ENCODE measurements around the gene ZNRD2.

Gene ZNRD2

GRCh38 chr11:65572356-65573051, 2.2 kb downstream of the ZNRD2 start, which contains the start of gene FAM89B:
TSS of gene FAM89B (plus strand) at chr11:65572538. CDS start at chr11:65572670, 132 bp downstream.
- in situ Hi-C loops (cut with MboI; ENCODE audit: low sequenced_read_pairs): no loop called here

GRCh38 chr11:65573391-65574079, 3.3 kb downstream of the ZNRD2 start:
- in situ Hi-C loops (cut with MboI; ENCODE audit: low sequenced_read_pairs): no loop called here

- in situ Hi-C loops (cut with MboI; ENCODE audit: low sequenced_read_pairs): no loop called here
Measured at GRCh38 chr11:65574109-65574810, 4.0 kb downstream of the ZNRD2 start.

- in situ Hi-C loops (cut with MboI; ENCODE audit: low sequenced_read_pairs): no loop called here
Measured at GRCh38 chr11:65574811-65575567, 4.7 kb downstream of the ZNRD2 start.

GRCh38 chr11:65575568-65576231, 5.4 kb downstream of the ZNRD2 start, which contains the start of gene EHBP1L1:
TSS of gene EHBP1L1 (plus strand) at chr11:65576053. CDS start at chr11:65576303, 250 bp downstream.
- in situ Hi-C loops (cut with MboI; ENCODE audit: low sequenced_read_pairs): no loop called here

- in situ Hi-C loops (cut with MboI; ENCODE audit: low sequenced_read_pairs): no loop called here
Measured at GRCh38 chr11:65576232-65576866, 6.1 kb downstream of the ZNRD2 start.

GRCh38 chr11:65576867-65577755, 6.8 kb downstream of the ZNRD2 start:
- in situ Hi-C loops (cut with MboI; ENCODE audit: low sequenced_read_pairs): no loop called here

- in situ Hi-C loops (cut with MboI; ENCODE audit: low sequenced_read_pairs): no loop called here
Measured at GRCh38 chr11:65577756-65578109, 7.5 kb downstream of the ZNRD2 start.

GRCh38 chr11:65578134-65578533, 7.9 kb downstream of the ZNRD2 start:
- in situ Hi-C loops (cut with MboI; ENCODE audit: low sequenced_read_pairs): no loop called here

GRCh38 chr11:65578667-65579066, 8.4 kb downstream of the ZNRD2 start:
- in situ Hi-C loops (cut with MboI; ENCODE audit: low sequenced_read_pairs): no loop called here

- in situ Hi-C loops (cut with MboI; ENCODE audit: low sequenced_read_pairs): no loop called here
Measured at GRCh38 chr11:65579291-65579690, 9.0 kb downstream of the ZNRD2 start.

- in situ Hi-C loops (cut with MboI; ENCODE audit: low sequenced_read_pairs): no loop called here
Measured at GRCh38 chr11:65580031-65580692, 9.9 kb downstream of the ZNRD2 start.

GRCh38 chr11:65580756-65581155, 10.5 kb downstream of the ZNRD2 start:
- in situ Hi-C loops (cut with MboI; ENCODE audit: low sequenced_read_pairs): no loop called here

- in situ Hi-C loops (cut with MboI; ENCODE audit: low sequenced_read_pairs): no loop called here
Measured at GRCh38 chr11:65581928-65582327, 11.7 kb downstream of the ZNRD2 start.

- in situ Hi-C loops (cut with MboI; ENCODE audit: low sequenced_read_pairs): no loop called here
Measured at GRCh38 chr11:65583589-65583988, 13.3 kb downstream of the ZNRD2 start.

- in situ Hi-C loops (cut with MboI; ENCODE audit: low sequenced_read_pairs): no loop called here
Measured at GRCh38 chr11:65584106-65584505, 13.8 kb downstream of the ZNRD2 start.

- in situ Hi-C loops (cut with MboI; ENCODE audit: low sequenced_read_pairs): no loop called here
Measured at GRCh38 chr11:65584723-65585171, 14.5 kb downstream of the ZNRD2 start.

All from HL-60/S4 treated with phorbol 12-myristate 13-acetate at 8.2 ng/mL for 4 days and 3 days (cell line).